HEK293 (cell line): Measurements from ENCODE around the gene SERGEF.

Experiments used
- CTCF ChIP-seq: fragments of 450-650 bp; formaldehyde crosslinking; IDR thresholded peaks from 2 replicates; pipeline ENCODE4 v1.5.1; 2016; ENCODE audit warnings: missing biosample characterization, missing genetic modification characterization
- ZBTB1 ChIP-seq: fragments of 450-650 bp; formaldehyde crosslinking; IDR thresholded peaks from 2 replicates; pipeline ENCODE4 v1.5.1; 2016; ENCODE audit warnings: missing biosample characterization, missing genetic modification characterization
- ZBTB10 ChIP-seq: fragments of 450-650 bp; formaldehyde crosslinking; IDR thresholded peaks from 2 replicates; pipeline ENCODE4 v1.5.1; 2016; ENCODE audit warnings: missing biosample characterization, missing genetic modification characterization
- ZNF16 ChIP-seq: fragments of 450-650 bp; formaldehyde crosslinking; IDR thresholded peaks from 2 replicates; pipeline ENCODE4 v1.5.1; 2016; ENCODE audit warnings: low read depth, missing biosample characterization, missing genetic modification characterization
- ZNF626 ChIP-seq: fragments of 450-650 bp; sonication (Bioruptor Pico); formaldehyde crosslinking; IDR thresholded peaks from 2 replicates; pipeline ENCODE4 v1.5.1; 2018; ENCODE audit warnings: missing biosample characterization, missing genetic modification characterization, inconsistent platforms
- ZNF768 ChIP-seq: fragments of 450-650 bp; formaldehyde crosslinking; IDR thresholded peaks from 2 replicates; pipeline ENCODE4 v1.5.1; 2018; ENCODE audit warnings: missing biosample characterization, mild to moderate bottlenecking, missing genetic modification characterization
- ZNF792 ChIP-seq: fragments of 450-650 bp; formaldehyde crosslinking; IDR thresholded peaks from 2 replicates; pipeline ENCODE4 v1.5.1; 2016; ENCODE audit warnings: missing biosample characterization, missing genetic modification characterization
- ZSCAN30 ChIP-seq: fragments of 450-650 bp; IDR thresholded peaks from 2 replicates; pipeline ENCODE4 v1.5.1; 2018; ENCODE audit warnings: missing biosample characterization, mild to moderate bottlenecking, missing genetic modification characterization, moderate library complexity

- TF ChIP-seq ZBTB1 (tag by site-specific recombination) = no peak
- TF ChIP-seq CTCF = no peak
- TF ChIP-seq ZNF626 (tag by site-specific recombination) = no peak
- no peak for TF ChIP-seq ZBTB10
- TF ChIP-seq ZNF16 (tag by site-specific recombination) = no peak
- no peak for TF ChIP-seq ZNF792
- TF ChIP-seq ZNF768 (tag by site-specific recombination) = no peak
- TF ChIP-seq ZSCAN30 (tag by site-specific recombination) = no peak
Observed at GRCh38 chr11:17828311-17828751, 184.5 kb downstream of the SERGEF start.
